HL-60/S4 treated with phorbol 12-myristate 13-acetate at 8.2 ng/mL for 4 days and 3 days (cell line): ENCODE measurements around the gene MRAP.

Source experiments
- in situ Hi-C: fragments of 300-500 bp; cut with MboI; formaldehyde crosslinking; loops from 2 replicates; pipeline ENCODE4 v1.15.0; 2022; ENCODE audit warnings: low sequenced_read_pairs

MRAP gene

DNA sequence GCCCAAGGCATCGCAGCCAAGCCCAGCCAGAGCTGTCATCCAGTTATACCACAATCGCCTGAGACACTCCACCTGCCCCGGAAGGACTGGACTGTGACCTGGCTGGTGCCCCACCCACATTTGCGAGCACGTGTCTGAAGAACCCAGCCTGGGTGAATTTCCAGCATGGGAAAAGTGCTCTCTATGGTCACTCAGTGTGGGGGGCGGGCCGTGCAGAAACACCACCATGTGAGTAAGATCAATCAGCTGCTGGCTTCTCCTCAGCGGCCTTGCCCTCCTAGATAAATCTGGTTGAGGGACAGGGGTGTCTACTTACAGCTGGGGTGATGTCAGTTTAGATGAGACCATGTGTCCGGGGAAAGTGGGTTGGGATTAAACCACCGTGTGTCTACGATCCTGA, 49.3 kb downstream of the MRAP start:
- in situ Hi-C loops, result no loop called here

DNA sequence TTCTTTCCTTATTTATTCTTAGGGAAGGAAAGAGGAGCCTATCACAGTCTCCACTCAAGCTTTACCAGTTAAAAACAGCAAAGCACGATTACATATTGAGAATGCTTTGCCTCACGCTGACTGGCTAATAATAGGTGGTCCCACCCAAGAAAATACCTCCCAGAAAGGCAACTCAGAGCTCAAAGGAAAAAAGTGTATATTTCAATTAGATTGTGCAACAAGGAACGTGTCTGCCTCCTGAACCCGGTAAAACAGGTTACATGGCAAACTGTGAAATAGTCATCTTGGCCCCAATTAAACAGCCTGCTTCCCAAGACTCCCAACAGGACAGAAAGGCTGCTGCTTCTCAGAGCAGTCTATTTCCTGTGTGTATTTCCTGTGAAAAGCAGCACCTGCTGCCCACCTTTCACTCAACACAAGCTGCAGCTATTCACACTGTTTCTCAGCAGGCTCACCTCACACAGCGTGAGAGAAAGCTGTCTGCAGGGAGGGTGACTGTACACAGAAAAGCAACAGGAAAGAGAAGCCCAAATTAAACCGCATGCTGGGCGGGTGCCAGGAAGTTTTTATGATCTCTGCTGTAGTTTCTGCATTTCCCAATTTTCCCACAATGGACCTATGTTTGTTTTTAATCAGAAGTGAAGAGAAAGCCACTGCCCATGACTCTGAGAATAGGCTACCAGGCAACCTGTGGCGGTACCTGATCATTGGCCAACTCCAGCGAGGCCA, 50.1 kb downstream of the MRAP start:
- in situ Hi-C loops, result no loop called here

DNA sequence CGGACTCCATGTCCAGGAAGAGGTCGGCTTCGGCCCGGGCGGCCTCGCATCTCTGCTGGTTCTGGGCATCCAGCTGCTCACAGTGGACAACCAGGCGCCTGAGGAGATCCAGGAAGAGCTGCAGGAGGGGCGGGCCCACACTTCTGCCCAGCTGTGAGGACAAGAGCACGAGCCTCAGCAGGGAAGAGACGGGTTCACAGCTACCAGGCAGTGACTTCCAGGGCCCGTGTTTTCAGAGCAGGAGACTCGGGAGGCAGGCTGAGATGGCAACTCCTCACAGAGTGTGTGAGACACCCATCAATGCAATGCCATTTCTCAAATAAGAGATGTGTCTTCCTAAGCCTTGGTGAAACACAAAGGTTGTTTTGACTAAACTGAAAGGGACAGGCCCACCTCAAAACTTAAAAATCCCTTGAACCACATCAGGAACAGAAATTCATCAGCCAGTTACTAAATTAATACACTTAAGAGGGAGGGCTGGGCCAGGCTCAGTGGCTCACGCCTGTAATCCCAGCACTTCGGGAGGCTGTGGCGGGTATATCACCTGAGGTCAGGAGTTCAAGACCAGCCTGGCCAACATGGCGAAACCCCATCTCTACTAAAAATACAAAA, 50.8 kb downstream of the MRAP start:
- in situ Hi-C loops, result no loop called here

DNA sequence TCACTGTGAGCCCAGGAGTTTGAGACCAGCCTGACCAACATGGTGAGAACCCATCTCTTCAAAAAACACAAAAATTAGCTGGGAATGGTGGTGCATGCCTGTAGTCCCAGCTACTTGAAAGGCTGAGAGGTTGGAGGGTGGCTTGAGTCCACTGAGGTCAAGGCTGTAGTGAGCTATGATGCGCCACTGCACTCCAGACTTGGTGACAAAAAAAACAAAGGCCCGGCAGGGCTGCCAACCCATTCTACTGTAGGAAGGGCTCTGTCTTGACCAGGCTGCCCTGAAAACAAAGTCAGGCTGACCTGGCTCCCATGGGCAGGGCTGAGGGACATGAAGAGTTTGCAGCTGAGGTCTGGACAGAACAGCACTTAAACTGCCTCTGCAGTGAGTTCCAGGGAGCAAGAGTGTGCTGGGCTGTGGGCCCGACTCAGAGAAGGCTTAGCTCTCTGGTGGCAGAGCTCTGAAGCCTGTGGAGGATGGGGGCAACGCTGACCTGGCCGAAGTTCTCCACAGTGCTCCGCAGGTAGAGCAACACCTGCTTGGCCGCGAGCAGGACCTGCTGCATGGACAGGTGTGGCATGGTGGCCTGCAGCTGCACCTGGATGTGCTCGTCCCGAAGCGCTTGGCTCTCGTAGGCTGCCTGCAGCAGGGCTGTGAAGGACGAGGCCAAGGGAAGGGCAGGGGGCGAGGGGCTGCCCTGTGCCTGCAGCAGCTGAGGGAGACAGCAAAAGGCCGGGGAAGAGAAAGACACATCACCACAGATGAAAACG, 51.7 kb downstream of the MRAP start:
- in situ Hi-C loops, result no loop called here

DNA sequence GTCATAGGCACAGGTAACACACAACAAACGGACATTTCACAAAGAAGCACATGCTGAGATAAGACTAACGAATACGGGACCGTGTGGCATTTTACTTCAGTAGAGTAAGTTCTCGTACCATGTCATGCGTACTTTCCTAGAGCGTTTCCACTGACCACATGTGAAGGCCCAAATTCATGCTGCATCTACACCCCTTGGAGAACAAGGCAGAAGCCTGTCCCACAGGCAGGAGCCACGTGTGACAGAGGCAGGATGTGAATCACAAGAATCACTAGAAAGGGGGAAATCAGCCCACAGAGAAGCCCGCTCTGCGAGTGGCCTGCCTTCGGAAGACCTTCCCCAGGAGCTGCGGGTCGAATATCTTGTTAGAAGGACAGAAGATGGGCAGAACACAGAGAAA, 52.3 kb downstream of the MRAP start:
- in situ Hi-C loops, result no loop called here

DNA sequence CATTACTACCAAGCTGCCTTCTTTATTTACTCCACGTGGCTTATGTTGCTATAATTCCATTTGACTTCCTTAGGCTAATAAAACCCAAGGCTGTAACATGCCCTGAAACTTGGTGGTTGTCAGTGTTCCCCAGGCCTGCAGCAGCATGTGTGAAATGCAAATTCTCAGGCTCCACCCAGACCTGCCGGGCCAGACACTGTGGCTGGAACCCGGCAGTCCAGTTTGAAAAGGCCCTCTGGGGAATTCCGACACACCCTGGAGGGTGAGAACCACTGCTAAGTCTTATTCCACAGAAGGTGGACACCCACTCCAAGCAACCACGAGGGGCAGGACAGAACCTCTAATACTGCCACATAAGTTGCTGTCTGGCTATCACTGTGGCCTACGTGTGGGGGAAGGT, 52.8 kb downstream of the MRAP start:
- in situ Hi-C loops, result no loop called here

DNA sequence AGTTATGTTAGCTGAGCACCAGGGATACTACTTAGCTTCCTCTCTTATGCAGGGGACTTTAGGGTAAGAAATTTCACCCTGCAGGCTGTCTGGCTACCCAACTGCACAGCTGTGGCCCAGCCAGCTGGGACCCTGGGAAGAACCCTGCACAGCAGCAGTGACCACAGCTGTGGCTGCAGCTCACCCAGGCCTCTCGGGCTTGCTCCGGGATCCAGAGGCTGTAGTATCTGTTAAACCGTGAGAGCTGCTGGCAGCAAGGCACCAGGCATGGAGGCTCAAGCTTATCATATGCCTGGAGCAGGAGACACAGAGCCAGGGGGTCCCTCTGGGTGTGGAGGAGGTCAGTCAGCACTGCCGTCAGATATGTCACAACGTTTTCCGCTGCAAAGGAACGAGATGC, 53.9 kb downstream of the MRAP start:
- in situ Hi-C loops, result no loop called here

DNA sequence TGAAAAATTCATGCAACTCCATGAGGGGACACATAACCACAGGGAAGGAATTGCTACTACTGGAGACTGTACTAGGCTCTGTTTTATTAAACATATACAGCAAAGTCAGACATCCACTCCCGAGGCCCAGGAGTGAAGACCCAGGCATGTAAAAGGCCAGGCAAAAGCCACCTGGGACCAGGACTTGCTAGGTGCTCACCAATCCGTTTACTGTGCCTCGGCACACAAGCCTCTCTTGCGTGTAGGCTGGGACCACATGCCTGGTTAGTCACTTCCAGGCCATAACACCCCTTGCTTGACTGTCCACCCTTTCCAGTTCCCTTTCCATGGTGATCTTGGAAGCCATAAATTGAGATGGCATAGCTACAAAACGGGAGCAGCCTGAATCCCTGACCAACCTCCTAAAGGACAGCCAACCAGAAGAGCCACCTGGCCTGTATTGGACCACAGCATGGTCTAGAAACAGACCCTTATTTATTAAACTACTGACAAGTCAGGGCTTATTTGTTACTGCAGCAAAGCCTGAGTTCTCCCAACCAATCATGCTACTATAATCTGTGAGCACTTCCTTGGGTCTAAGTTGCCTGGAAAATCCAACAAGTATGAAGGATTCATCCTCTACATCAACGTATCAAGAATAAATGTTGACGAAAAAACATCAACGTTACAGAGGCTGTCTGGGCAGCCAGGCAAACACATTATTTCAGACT, 54.5 kb downstream of the MRAP start:
- in situ Hi-C loops, result no loop called here

DNA sequence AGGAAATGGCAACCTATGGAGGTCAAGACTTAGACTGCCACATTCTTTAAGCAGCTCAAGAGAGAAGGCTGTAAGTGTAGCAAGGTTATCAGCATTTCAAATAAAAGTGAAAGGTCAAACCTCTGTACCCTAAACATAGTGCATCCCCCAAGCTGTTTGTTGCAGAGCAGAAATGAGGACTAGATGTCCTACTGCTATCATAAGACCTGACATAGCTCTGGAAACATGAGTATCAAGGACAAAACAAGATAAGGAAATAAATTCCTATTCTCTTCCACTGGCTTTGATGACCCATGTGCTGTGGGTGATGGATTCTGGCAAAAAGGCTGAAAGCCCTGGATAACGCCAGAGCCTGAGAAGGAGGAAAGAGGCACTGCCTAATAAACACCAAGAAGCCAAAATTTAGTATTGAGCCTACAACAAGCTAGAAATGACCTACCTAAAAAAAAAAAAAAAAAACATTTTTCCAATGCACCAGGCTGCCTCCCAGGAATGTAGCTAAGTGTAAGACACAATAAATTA, 58.3 kb downstream of the MRAP start:
- in situ Hi-C loops, result no loop called here

DNA sequence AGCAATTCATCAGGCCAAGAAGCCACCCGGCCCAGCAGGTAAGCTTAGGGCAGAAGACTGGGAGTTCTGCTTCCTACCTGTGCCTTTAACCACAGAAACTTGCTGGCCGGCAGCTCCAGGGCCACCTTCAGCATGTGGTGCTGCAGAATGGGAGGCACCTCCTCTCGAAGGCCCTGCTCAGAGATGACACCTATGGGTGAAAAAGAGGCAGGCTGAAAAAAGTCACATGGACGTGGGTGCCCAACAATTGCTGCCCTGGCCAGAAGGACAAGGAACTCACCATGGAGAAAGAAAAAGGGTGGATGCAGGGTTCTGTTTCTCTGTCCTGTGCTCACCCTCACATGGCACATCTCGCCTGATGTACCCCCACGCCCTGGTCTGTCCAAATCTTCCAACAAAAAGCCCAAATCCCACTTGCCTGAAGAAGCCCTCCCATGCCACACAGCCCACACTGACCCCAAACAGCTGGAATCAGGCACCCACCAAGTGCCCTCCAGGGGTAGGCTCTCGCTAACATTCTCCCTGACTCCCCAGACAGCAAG, 61.1 kb downstream of the MRAP start:
- in situ Hi-C loops, result no loop called here

DNA sequence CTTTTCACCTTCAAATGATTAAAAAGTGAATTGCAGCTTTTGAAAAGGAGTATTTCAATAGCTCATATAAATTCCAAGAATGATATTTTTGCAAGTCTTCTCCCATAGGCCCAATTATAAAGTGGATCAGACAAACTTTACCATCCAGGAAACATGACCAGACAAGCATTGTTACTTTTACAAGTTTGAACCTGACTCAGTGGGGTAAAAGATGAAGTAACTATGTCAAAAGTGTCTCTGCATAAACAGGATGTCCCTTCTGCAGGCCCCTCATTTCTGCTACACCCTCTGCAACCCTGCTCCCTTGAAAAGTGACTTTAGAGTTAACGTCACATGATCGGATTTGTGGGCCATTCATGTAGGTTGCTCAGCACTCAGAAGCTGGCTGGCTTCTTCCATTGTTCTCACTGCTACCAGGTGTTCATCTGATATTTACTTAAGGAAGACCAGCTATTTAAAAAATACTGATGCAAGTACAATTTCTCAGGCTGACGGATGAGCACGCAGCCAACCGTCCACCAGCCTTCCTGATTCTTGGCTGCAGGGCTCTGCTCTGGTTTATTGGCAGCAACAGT, 61.8 kb downstream of the MRAP start:
- in situ Hi-C loops, result no loop called here
